GM23338 (cell line): ENCODE results near the gene XPA. TPM values are rescaled to one million over a fixed set of nuclear protein-coding genes. Genes with fewer than 3 reads are reported as not detected.

Experiments used
- ATAC-seq: fragments of 200-7000 bp; cut with Tn5 transposase; 3 replicates; pipeline ENCODE4 v1.9.1; 2020
- DNase-seq: peaks from one replicate; pipeline ENCODE4 v3.0.0-alpha.2; 2015; ENCODE audit warnings: low spot score
- H2AFZ ChIP-seq: fragments of 200-600 bp; sonication (generic); 2 replicates; pipeline ENCODE4 v1.8.0; 2016; ENCODE audit warnings: antibody characterized with exemption, mild to moderate bottlenecking, moderate library complexity
- H3F3A ChIP-seq: fragments of 200-600 bp; sonication (generic); replicated peaks from 2 replicates; pipeline ENCODE4 v1.8.0; 2017; ENCODE audit warnings: antibody characterized with exemption, mixed run types, low read depth
- H3K27ac ChIP-seq: fragments of 200-600 bp; sonication (generic); 2 replicates; pipeline ENCODE4 v1.6.1; 2016; ENCODE audit warnings: low read depth
- H3K27me3 ChIP-seq: fragments of 200-600 bp; sonication (generic); 2 replicates; pipeline ENCODE4 v1.8.0; 2016; ENCODE audit warnings: mild to moderate bottlenecking, mixed run types, moderate library complexity; ENCODE audit not compliant: insufficient read depth
- H3K36me3 ChIP-seq: fragments of 200-600 bp; sonication (generic); 2 replicates; pipeline ENCODE4 v1.8.0; 2016; ENCODE audit warnings: mild to moderate bottlenecking; ENCODE audit not compliant: insufficient read depth
- H3K4me1 ChIP-seq: fragments of 200-600 bp; sonication (generic); 2 replicates; pipeline ENCODE4 v1.8.0; 2016; ENCODE audit warnings: mild to moderate bottlenecking, moderate library complexity; ENCODE audit not compliant: insufficient read depth
- H3K4me2 ChIP-seq: fragments of 200-600 bp; sonication (generic); 2 replicates; pipeline ENCODE4 v1.7.1; 2017; ENCODE audit warnings: mixed run types
- H3K4me3 ChIP-seq: fragments of 200-600 bp; sonication (generic); 2 replicates; pipeline ENCODE4 v1.6.1; 2016; ENCODE audit warnings: mixed run types
- H3K79me2 ChIP-seq: fragments of 200-600 bp; sonication (generic); replicated peaks from 2 replicates; pipeline ENCODE4 v1.8.0; 2017; ENCODE audit warnings: mild to moderate bottlenecking; ENCODE audit not compliant: insufficient read depth
- H3K9me2 ChIP-seq: fragments of 200-600 bp; sonication (generic); 2 replicates; pipeline ENCODE4 v1.8.0; 2017; ENCODE audit not compliant: insufficient read depth
- H4K20me1 ChIP-seq: fragments of 200-600 bp; sonication (generic); replicated peaks from 2 replicates; pipeline ENCODE4 v1.8.0; 2017; ENCODE audit warnings: mild to moderate bottlenecking; ENCODE audit not compliant: insufficient read depth
- H3K27ac Mint-ChIP-seq: 2 replicates; pipeline ENCODE4 v1.8.0; 2020; ENCODE audit warnings: inconsistent platforms, mild to moderate bottlenecking, moderate library complexity, mixed read lengths
- H3K27me3 Mint-ChIP-seq: 3 replicates; pipeline ENCODE4 v1.8.0; 2022; ENCODE audit warnings: low read depth, mild to moderate bottlenecking, moderate library complexity, mixed read lengths, inconsistent platforms; ENCODE audit not compliant: insufficient read depth, poor library complexity
- H3K36me3 Mint-ChIP-seq: 3 replicates; pipeline ENCODE4 v1.8.0; 2021; ENCODE audit warnings: low read depth, mild to moderate bottlenecking, inconsistent platforms, moderate library complexity, mixed read lengths
- H3K4me1 Mint-ChIP-seq: 3 replicates; pipeline ENCODE4 v1.8.0; 2020; ENCODE audit warnings: mild to moderate bottlenecking, inconsistent platforms, mixed read lengths
- H3K4me3 Mint-ChIP-seq: 3 replicates; pipeline ENCODE4 v1.8.0; 2021; ENCODE audit warnings: moderate library complexity, mild to moderate bottlenecking, inconsistent platforms, mixed read lengths
- H3K9me3 Mint-ChIP-seq: 3 replicates; pipeline ENCODE4 v1.8.0; 2020; ENCODE audit warnings: moderate library complexity, mild to moderate bottlenecking, inconsistent platforms, mixed read lengths
- CREB1 ChIP-seq: fragments of 250-450 bp; sonication (Bioruptor Pico); IDR thresholded peaks from 2 replicates; pipeline ENCODE4 v1.5.0; 2020; ENCODE audit warnings: low read depth, mild to moderate bottlenecking, moderate library complexity
- CTCF ChIP-seq, 2 experiments: fragments of 200-600 bp in 1 of 2; sonication (generic) in 1 of 2; conservative IDR thresholded peaks; 2 replicates each; pipeline versions ENCODE4 v1.5.1 to v1.6.1; 2016 to 2017; ENCODE audit warnings: antibody characterized with exemption in 2 of 2, low read depth in 2 of 2, mild to moderate bottlenecking in 2 of 2, moderate library complexity in 1 of 2
- ETS1 ChIP-seq: IDR thresholded peaks from 2 replicates; pipeline ENCODE4 v1.6.1; 2016; ENCODE audit warnings: antibody characterized with exemption
- EZH2 ChIP-seq: fragments of 200-600 bp; sonication (generic); IDR thresholded peaks from one replicate; pipeline ENCODE4 v1.8.0; 2017; ENCODE audit warnings: antibody characterized with exemption, mild to moderate bottlenecking, low read depth; ENCODE audit not compliant: unreplicated experiment
- EZH2phosphoT487 ChIP-seq: fragments of 200-600 bp; sonication (generic); IDR thresholded peaks from one replicate; pipeline ENCODE4 v1.8.1; 2018; ENCODE audit warnings: antibody characterized with exemption; ENCODE audit not compliant: unreplicated experiment
- JUNB ChIP-seq: IDR thresholded peaks from one replicate; pipeline ENCODE4 v1.6.1; 2016; ENCODE audit warnings: antibody characterized with exemption; ENCODE audit not compliant: unreplicated experiment
- NANOG ChIP-seq: IDR thresholded peaks from 2 replicates; pipeline ENCODE4 v1.6.1; 2016; ENCODE audit warnings: antibody characterized with exemption, borderline replicate concordance
- POLR2AphosphoS5 ChIP-seq: IDR thresholded peaks from 2 replicates; pipeline ENCODE4 v1.6.1; 2016; ENCODE audit warnings: antibody characterized with exemption, low read depth
- REST ChIP-seq: IDR thresholded peaks from one replicate; pipeline ENCODE4 v1.6.1; 2018; ENCODE audit warnings: antibody characterized with exemption; ENCODE audit not compliant: unreplicated experiment
- STAT1 ChIP-seq: IDR thresholded peaks from one replicate; pipeline ENCODE4 v1.6.1; 2016; ENCODE audit warnings: antibody characterized with exemption; ENCODE audit not compliant: unreplicated experiment
- ZNF114 ChIP-seq: fragments of 250-450 bp; sonication (Bioruptor Pico); IDR thresholded peaks from 2 replicates; pipeline ENCODE4 v1.5.0; 2020; ENCODE audit warnings: mild to moderate bottlenecking, moderate library complexity
- ZNF331 ChIP-seq: fragments of 250-450 bp; sonication (Bioruptor Pico); IDR thresholded peaks from 2 replicates; pipeline ENCODE4 v1.5.0; 2020; ENCODE audit warnings: low read depth, mild to moderate bottlenecking, moderate library complexity
- ZNF462 ChIP-seq: fragments of 250-450 bp; sonication (Bioruptor Pico); IDR thresholded peaks from 2 replicates; pipeline ENCODE4 v1.5.0; 2020; ENCODE audit warnings: mild to moderate bottlenecking, moderate library complexity
- polyA plus RNA-seq: library from polyadenylated mRNA; unstranded; fragments of >200 nt; fragmentation: Nextera tagmentation; extraction: Ambion mirVana; gene quantifications from 2 replicates; pipeline ENCODE4 v1.2.1, GENCODE V29; 2016
- total RNA-seq: library from RNA; depleted of rRNA; stranded (reverse); fragments of >200 nt; shearing (Covaris generic); gene quantifications from 2 replicates; pipeline ENCODE4 v1.2.3, GENCODE V29; 2014

Gene XPA
- total and polyA plus RNA-seq, 2 experiments from 2014 or later: 1.9 to 9.1 TPM

- TF ChIP-seq ETS1 (no peak), ZNF462 (CRISPR knock-in tag) (no peak), ZNF331 (CRISPR knock-in tag) (no peak), STAT1 (no peak), EZH2 (no peak), JUNB (no peak), POLR2AphosphoS5 (no peak), CREB1 (CRISPR knock-in tag) (no peak), EZH2phosphoT487 (no peak), ZNF114 (CRISPR knock-in tag) (no peak), NANOG (no peak), REST (no peak), CTCF (conservative IDR thresholded peaks at IDR 0.05; ENCODE audit: low read depth in 2 of 2) (no peak)
- Mint-ChIP-seq H3K27me3 (peaks cover 22% of the 10 kb centered on the region), H3K27ac (no peak overlapping the region), H3K36me3 (peaks cover 9% of the 10 kb centered on the region; the same call in 2 of the 3 replicates), H3K4me3 (peak overlapping the region; percentile 69), H3K4me1 (peaks cover 5% of the 10 kb centered on the region), H3K9me3 (peaks cover 15% of the 10 kb centered on the region; the same call in 2 of the 3 replicates)
- H3K4me1 ChIP-seq: 0 out of 2 replicates have a peak, but pooled peaks cover 6% of the 10 kb centered on the region
- 0 out of 2 replicates have a peak, but pooled peaks cover 5% of the 10 kb centered on the region for H3K9me2 ChIP-seq
- no peaks in the 10 kb centered on the region for H3K79me2 ChIP-seq
- ATAC-seq (no peak), DNase-seq (no peak)
- H3K36me3 ChIP-seq: no peaks in the 10 kb centered on the region
- no peak overlapping the region for H3K27ac ChIP-seq
- peak overlapping the region; percentile 98 for H2AFZ ChIP-seq
- H3K4me2 ChIP-seq: peak overlapping the region; percentile 75
- no peaks in the 10 kb centered on the region; the same call in 1 of the 2 replicates for H3F3A ChIP-seq
- H4K20me1 ChIP-seq: no peaks in the 10 kb centered on the region
- H3K27me3 ChIP-seq: peaks cover 50% of the 10 kb centered on the region
- peak overlapping the region; percentile 72 for H3K4me3 ChIP-seq
Observed at GRCh38 chr9:97741947-97742346, 44.8 kb upstream of the XPA start.
